ENCODE data around the gene IL9.

IL9 gene

DNA sequence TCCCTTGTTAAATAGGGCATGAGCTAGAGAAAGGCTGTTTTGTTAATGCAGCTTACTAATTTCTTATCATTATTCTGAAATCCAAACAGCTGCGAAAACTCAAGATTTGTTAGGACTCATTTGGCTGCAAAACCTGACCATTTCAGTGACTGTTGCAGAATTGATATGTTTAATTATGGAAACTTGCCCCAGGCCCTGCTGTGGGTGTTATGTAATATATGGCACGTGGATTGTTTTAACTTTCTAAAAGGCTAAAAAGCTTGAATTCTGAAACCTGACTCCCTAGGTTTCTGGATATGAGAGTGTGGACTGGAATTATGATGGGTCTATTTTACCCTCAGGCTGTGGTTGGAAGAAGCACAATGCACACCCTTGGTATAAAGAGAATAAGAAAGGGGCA lies 4.4 kb downstream of the IL9 start:
- DNase-seq (ENCODE audit: low spot score): no peak

DNA sequence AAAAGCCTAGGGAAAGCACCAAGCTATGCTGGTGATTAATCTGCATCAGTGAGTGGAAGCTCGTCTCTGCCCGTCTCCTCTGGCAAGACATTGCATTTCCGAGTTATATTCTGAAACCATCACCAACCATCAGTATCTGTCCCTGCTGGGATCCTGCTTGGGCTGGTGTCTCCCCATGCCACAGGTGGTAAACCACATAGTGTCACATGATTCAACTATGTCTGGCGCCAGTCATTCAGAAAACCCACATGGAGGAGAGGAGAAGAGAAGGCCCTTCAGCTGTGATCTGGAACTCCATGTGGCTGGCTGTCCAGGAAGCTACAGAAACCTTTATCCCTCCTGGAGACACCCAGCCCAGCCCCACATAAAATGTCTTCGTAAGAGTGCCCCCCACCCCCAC lies 4.8 kb downstream of the IL9 start:
- DNase-seq (ENCODE audit: low spot score): no peak

DNA sequence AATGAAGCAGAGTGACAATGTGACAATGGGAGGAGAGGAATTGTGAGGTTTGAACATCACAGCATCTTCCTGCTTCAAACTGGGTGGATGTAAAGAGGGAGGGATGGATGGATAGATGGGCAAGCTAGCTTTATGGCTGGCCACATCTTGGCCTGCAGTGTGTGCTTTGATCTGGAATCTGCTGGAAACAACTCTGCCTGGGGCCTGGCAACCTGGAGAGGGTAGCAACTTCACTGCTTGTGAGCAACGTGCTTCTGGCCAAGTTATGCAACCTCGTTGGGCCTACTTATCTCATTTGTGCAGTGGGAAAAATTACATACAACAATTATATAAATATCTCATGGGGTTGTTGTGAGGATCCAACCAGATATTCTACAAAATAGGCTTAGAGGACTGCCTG lies 5.3 kb downstream of the IL9 start:
- DNase-seq (ENCODE audit: low spot score): no peak

DNA sequence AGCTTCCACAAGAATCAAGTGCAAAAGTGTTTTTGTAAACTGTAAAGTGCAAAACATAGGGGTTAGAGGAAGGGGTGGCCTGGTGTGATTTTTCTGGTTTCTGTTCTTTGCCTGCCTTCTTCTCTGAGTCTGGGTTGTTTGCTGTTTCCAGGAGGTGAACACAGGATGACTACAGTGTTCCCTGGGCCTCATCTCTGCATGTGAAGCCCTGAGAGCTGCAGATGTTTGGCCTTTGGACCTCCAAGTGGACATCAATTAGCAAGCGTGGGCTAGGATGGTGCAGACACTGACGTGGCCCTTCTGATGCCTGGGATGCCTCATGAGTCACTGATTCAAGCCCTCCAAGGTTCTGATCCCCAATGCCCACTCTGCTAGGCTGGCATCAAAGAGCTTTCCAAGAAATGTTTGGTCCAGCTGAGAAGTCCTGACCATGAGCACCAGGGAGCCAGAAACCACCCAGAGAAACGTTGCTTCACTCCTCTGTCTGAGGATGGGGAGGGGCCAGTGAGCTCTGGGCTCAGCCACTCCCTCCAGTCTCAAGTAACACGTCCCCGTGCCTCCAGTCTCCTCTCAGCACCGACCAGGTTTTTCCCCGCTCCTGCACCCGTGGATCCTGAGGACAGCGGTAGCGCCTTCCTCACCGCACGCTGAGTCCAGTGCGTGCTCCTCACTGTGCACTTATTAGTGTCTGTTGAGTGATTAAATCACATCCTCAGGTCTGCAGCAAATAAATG lies 7.6 kb downstream of the IL9 start:
- DNase-seq (ENCODE audit: low spot score): no peak

DNA sequence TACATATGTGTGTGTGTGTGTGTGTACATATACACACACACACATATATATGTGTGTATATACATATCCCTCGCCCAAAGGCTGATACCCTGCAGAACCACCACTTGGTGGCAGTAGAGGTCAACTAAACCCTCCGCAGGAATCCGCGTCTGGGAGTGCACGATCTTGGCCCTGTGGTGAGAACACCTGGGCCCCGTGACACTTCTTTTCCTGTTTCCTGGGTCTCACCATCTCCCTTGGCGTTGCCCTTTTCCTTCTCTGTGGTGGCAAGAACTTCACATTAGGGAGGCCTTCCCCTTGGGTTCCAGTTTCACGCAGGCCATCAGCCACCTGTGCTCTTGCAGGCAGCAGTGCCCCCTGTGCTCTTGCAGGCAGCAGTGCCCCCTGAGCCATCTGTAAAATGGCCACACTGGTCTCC lies 8.2 kb downstream of the IL9 start:
- peak; percentile 80 for DNase-seq (ENCODE audit: low spot score)

DNA sequence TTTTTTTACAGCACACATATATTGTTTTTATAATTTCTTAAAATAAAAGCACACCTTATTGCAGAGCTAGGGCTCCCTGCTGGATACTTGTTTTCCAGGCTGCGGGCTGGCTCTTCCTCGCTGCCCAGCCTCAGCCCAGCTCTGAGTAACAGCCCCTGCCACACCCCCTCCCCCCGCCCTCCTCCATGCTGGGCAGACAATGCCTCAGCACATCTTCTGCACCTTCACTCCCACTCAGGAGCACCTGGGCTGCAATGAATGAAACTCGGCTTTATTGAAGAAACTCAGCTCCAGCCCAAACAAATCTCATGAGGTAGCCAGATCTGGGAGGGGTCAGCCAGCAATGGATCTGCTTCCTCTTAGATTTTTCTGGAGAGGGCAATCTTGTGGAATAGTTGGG lies 9.5 kb downstream of the IL9 start:
- no peak for DNase-seq (ENCODE audit: low spot score)

DNA sequence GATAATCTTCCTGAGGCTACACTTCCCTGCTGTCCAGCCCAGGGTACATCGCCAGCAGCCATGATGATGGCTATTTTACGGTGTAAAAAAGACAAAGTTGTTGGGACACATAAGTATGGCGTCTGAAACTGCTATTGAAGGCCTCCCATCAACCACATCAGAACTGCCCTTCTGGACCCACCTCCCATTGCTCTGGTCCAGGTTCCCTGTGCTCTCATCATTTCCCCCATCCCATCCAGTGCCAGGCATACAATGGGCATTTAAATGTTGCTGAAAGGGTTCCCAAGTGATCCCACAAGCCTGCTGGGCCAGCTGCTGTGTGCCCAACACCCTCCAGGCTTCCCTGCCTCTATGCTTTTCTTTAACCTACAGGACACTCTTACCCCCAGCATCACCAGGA lies 10.6 kb downstream of the IL9 start:
- DNase-seq (ENCODE audit: low spot score): no peak

DNA sequence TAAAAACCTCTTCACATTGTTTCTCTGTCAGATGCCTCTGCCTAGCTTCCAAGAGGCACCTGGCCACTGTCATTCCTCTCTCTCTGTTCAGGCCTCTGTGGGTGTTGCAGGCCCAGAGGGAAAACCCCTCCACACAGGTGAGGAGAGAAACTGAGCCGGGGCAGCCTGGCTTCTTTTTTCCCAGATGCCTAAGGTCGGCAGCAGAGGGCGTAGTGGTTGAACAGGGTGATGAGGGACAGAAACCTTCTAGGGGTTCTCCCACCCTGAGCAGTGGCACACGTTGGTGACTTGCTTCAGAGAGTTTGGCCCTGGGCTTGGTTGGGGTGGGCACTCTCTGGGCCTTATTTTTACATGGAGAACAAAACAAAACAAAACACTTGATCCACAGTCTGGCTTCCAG lies 12.2 kb downstream of the IL9 start:
- no peak for DNase-seq (ENCODE audit: low spot score)

DNA sequence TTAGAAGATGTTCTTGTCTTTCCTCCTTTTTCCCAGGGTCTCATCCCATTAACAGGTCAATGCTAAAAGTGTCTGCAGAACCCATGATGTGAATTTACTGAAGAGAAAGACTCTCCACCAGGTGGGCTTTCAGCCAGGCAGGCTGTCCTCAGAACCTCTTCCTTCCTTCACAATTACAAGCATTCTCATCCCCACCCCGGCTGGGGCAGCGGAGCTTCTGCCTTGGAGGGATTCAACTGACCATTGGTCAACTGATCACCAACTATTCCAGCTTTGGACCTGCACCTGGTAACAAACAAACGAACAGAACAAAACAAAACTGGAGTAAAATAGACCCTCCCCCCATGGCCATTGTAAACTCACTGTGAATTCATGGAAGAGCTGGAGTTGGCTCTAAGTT lies 12.6 kb downstream of the IL9 start:
- DNase-seq (ENCODE audit: low spot score): no peak

DNA sequence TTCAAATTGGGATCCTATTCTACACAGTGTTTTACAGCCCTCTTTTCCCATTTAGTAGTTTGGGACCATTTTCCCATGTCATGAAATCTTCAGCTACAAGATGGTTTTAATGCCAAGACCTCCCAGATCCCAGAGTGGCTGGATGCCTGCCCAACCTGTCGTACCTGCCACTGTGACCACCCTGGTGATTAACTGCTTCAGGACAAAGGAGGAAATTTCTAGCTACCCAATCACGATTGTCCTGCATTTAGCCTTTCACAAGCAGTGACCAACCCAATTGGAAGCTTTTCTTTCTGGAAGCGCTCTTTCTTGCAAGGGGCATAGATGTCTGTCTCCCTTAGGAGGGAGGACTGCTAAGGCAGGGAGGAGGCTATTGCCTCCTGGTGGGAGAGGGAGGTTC lies 13.8 kb downstream of the IL9 start:
- no peak for DNase-seq (ENCODE audit: low spot score)

DNA sequence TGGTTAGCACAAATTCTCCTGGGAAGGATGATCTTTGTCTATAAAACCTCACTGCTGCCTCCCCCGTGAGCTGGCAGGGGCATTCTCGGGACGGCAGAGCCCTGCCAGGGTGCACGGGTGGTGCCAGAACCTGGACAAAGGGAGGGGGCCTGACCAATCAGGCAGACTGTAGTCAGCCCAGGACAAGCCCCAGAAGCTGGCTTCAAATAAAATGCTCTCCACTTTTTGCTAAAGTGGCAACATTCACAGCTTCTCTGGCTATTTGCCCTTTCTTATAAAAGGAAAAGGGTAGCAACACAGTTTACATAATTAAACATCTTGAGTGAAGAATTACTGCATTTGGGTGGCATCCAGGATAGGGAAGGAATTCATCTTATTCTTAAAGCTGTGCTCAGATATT lies 14.4 kb downstream of the IL9 start:
- DNase-seq (ENCODE audit: low spot score): no peak

DNA sequence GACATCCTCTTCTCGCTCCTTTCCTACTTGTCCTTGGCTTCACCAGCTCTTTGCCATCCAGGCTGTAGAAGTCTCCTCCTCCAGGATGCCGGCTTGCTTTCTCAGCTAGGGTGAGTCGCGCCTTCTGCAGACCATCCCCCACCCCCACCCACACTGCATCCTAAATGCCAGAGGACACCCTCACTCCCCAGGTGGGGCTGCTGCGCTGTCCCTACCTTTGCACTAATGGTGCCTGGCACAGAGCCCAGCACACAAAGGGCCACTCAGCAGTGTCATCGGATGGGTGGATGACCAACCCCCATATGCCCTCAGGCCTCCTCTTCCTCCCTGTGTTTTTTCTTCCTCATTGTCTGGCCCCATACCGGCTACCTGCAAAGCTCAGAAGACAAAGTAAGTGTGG lies 14.8 kb downstream of the IL9 start:
- no peak for DNase-seq (ENCODE audit: low spot score)

DNA sequence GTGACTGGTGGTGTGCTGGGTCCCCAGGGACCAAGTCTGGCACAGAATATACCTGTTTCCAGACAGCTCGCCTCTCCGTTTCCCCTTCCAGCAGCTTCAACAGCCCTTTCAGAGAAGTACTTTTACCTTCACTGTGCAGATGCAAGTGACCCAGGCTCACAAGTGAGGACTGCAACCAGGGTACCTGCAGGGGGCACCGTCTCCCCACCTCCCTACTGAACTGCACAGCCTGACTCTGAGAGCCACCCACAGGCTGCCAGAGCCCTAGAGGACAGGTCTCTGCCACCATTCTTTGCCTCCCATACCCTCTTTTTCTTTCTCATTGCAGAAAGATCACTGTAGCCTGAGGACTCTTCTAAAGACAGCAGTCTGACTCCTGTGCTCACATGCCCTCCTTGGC lies 15.4 kb downstream of the IL9 start:
- no peak for DNase-seq (ENCODE audit: low spot score)

DNA sequence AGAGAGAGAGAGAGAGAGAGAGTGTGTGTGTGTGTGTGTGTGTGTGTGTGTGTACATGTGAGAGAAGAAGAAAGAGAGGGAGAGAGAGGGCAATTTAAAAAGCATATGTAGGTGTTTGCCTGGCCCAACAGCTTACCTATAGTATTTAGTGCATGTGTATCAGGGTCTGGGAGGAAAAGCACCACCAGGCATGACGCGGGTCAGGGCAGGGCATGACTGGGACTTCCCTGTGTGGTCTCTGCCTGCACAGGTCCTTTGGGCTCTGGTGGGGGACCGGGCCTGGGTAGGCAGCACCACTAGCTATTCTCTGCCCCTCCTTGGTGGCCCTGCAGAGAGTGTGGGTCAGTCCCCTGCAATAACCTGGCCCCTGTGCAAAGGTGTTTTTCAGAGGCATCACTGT lies 16.1 kb downstream of the IL9 start:
- no peak for DNase-seq (ENCODE audit: low spot score)

DNA sequence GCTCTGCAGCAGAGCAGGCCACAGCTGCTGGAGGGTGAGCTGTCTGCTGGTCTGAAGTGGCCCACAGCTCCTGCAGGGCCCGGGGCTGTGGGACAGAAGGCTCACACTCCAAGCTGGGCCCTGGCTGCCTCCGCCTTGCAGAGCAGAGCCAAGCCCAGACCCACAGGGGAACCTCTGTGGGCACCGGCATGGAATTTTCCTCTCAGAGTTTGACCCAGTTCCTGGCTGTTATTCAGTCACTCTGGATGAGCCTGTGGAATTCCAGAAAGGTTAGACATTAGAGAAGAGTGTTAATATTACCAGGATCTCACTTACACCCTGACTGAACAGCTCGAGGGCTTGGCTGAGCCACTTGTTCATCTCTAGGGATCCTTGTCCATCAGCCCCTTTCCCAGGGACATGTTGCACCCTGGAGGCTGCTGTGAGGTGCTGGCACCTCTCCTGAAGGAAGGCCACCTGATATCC lies 17.5 kb downstream of the IL9 start:
- no peak for DNase-seq (ENCODE audit: low spot score)

DNA sequence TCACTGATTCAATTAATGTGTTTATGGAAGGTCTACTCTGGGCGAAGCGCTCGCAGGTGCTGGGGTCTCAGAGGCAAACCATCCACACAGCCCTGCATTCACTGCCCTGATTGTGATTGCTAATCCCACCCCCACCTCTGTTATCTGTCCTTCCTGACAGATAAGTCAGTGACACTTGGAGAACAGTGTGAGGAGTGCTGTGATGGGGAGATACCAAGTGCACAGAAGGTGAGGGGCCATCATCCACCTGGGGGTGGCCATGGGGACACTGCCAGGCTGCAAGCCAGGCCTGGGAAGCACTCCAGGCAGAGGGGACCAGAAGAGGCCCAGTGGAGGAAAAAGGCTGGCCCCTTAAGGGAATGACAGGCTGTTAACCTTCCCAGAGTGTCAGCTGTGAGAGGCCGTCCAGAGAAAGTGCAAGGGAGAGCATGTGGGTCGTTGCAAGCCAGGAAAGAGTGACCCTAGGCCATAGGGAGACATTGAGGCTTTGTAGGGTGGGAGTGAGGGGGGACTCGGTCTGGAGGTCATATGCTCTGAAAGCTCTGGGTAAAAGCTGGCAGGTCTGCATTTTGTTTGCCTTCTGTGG lies 18.0 kb downstream of the IL9 start:
- DNase-seq (ENCODE audit: low spot score): no peak

DNA sequence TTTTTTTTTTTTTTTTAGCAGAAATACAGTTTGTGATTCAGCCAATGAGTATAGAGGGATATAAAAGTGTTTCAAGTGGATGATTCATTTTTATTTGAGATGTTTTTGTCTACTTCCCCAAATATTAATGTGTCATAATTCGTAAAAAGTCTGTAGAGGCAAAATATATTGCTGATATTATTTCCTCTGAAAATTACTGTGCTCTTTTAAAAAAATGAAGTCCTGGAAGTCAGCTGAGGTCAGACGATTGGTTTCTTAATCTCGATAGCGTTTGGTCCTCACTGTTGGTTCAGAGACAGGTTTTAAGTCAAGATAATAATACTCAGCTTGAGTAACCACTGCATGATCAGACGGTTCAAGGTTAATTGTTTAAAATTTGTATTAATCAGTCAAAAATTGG lies 19.5 kb downstream of the IL9 start:
- no peak for DNase-seq (ENCODE audit: low spot score)

DNA sequence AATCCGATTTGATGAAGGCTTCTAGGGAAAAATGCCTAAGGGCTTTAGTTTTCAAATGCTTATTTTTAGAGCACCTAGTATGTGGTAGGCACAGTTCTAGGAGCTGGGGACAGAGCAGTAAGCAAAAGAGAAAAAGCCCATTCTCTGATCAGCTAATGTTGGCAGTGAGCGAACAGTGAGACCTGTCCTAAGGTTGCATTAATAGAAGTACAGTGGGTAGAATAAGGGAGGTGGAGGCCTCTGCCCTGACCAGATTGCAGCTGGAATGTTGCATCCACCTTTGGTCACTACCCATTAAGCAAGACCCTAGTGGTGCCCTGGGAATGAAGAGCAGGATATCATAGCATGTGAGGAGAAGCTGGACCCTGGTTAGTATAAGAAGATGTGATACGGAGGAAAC lies 20.1 kb downstream of the IL9 start:
- DNase-seq (ENCODE audit: low spot score): no peak

DNA sequence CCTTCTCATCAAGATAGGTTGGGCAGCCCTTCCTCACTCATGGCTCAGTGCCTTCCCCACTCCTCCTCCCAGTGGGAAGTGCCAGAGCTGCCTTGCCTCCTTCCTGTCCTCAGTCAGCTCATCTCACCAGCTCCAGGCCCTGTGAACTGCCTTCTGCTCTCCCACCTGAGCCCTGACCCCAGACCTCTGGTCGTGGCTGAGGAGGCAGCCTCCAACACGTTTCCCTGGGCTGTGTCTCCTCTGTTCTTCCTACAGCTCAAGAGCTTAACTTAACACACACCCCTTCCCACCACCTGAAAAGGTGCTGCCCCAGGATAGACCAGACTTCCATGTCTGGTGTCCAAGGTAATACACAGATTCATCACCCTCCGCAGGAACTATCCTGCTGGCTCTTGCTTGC lies 21.2 kb downstream of the IL9 start:
- no peak for DNase-seq (ENCODE audit: low spot score)

DNA sequence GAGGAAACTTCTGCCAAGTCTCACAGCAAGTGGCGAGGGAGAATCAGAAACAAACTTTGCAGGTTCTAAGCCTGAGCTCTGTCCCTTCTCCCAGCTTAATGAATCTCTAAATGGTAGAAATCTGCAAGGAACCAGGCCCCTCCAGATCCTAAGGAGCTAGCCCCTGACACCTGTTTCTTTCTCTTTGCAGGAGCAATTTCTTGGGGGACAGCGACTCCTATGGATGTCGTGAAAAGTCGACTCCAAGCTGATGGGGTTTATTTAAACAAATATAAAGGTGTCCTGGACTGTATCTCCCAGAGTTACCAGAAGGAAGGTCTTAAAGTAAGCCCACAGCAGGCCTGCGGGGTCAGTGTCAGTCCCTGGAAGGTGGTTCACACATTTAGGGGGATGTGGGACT lies 21.8 kb downstream of the IL9 start:
- DNase-seq (ENCODE audit: low spot score): no peak

DNA sequence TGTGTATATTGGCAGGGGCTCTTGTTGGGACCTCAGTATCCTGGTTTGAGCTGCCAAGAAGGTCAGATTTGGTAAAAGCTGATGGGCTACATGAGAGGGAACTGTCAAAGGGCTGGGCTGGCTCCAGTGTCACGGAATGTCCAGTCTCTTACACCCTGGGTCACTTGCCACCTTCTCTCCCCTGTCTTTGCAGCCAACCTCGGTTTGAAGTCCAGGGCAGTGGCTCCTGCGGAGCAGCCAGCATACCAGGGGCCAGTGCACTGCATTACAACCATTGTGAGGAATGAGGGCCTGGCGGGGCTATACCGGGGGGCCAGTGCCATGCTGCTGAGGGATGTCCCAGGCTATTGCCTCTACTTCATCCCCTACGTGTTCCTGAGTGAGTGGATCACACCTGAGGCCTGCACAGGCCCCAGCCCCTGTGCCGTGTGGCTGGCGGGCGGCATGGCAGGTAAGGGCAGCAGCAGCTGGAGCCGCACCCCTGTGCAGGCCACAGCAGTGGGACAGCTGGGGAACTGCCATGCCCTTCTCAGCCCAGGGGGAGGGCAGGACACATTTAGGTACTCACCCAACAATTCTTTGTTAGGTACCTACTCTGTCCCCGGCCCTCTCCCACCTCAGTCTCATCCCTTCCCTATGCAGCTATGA lies 24.2 kb downstream of the IL9 start:
- DNase-seq (ENCODE audit: low spot score): peak; percentile 56

DNA sequence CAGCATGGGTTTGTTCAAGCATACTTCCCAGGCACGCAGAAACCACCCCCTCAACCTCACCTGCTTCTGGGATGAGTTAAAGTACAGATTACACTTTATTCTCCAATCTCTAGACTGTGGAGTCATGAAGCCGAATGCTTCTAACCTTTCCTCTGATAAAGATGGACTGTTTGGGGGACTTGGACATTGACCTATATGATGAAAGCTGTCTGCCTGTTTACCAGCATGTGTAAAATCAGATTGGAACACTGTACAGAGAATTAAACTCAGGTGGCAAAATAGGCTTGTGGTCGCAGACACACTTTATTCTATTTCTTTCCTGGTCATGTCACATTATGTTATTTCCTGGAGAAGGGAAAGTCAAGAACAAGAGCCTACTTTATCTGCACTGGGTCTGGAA lies 25.7 kb downstream of the IL9 start:
- DNase-seq (ENCODE audit: low spot score): no peak

DNA sequence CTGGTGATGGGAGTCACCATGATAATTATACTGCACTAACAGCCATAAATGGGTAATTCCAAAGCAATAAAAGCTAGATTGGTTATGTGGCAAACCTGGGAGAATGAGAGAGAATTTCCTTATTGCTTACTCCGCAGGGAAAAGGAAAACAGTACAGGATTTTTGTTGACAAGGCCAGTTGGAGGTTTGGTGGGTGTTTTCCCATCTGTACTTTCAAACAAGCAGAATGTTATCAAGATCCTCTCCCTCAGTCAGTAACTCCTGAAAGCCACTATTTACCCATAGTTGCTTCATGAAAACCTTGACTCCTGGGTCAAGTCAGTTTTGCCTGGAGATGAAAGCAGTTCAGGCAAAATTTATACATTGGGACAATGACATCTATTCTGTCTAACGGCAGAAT lies 26.4 kb downstream of the IL9 start:
- no peak for DNase-seq (ENCODE audit: low spot score)

DNA sequence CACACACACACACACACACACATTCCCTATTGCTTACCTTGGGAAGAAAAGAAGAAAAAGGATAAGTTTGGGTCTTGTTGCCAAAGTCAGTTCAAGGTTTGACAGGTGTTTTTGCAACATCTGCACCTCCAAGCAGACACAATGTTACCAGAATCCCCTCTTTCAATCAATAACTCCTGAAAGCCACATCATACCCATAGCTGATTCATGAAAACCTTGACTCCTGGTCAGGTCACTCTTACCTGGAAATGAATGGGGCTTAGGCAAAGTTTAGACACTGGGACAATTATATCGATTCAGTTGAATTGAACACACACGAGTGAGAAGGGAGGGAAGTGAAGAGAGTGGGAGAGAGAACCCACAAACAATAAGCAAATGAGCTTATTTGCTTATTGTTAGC lies 27.0 kb downstream of the IL9 start:
- no peak for DNase-seq (ENCODE audit: low spot score)

All from left forelimb (tissue), 1 donor.